Regular cardiac myocyte (primary cell): ENCODE results near the gene GCDH. TPM values are rescaled to one million over a fixed set of nuclear protein-coding genes. Genes with fewer than 3 reads are reported as not detected.

Source experiments
- total RNA-seq: library from RNA; depleted of rRNA; stranded (reverse); fragments of >200 nt; gene quantifications from 2 replicates; pipeline ENCODE4 v1.2.3, GENCODE V29; 2014

The GCDH gene
- total RNA-seq, result 30.4 and 48.3 TPM in 2 replicates

GRCh38 chr19:12890787-12891552 lies at the start of gene GCDH:
Gene GCDH, plus strand, starts transcription at chr19:12891160. Its CDS starts 145 bp downstream, at chr19:12891305.

GRCh38 chr19:12881172-12881808 lies 9.7 kb upstream of the GCDH start, which contains the start of gene DNASE2:
Gene DNASE2, minus strand, starts transcription at chr19:12881449. Its CDS starts 74 bp downstream, at chr19:12881375.

GRCh38 chr19:12886969-12887747 lies 3.8 kb upstream of the GCDH start, which contains the start of gene KLF1:
Gene KLF1, minus strand, starts transcription at chr19:12887201. Its CDS starts 61 bp downstream, at chr19:12887140.

GRCh38 chr19:12933287-12934072 lies 42.5 kb downstream of the GCDH start, which contains the start of gene FARSA:
Gene FARSA, minus strand, starts transcription at chr19:12933711. Its CDS starts 15 bp downstream, at chr19:12933696.

GRCh38 chr19:12937927-12938778 lies 47.2 kb downstream of the GCDH start, which contains the start of gene CALR:
Gene CALR, plus strand, starts transcription at chr19:12938609. Its CDS starts 71 bp downstream, at chr19:12938680.

GRCh38 chr19:12945479-12946091 lies 54.6 kb downstream of the GCDH start, which contains the start of gene RAD23A:
Gene RAD23A, plus strand, starts transcription at chr19:12945862. Its CDS starts 87 bp downstream, at chr19:12945949.

Other genes with a start within 250 kb of the GCDH start
- 13.8 and 32.4 TPM in 2 replicates for gene MAN2B1, start 224.4 kb upstream of the GCDH start, total RNA-seq
- gene WDR83, start 224.4 kb upstream of the GCDH start, total RNA-seq, result 9.9 and 11.3 TPM in 2 replicates
- gene DHPS, start 209.3 kb upstream of the GCDH start, total RNA-seq, result 58.6 and 74.8 TPM in 2 replicates
- gene GNG14, start 203.2 kb upstream of the GCDH start, total RNA-seq, result not detected in 2 replicates
- 3.7 and 7.9 TPM in 2 replicates for gene FBXW9, start 194.5 kb upstream of the GCDH start, total RNA-seq
- gene TNPO2, start 167.2 kb upstream of the GCDH start, total RNA-seq, result 27.0 and 27.1 TPM in 2 replicates
- 121 and 222 TPM in 2 replicates for gene TRIR, start 156.5 kb upstream of the GCDH start, total RNA-seq
- gene GET3, start 153.7 kb upstream of the GCDH start, total RNA-seq, result 79.8 and 154 TPM in 2 replicates
- gene BEST2, start 139.4 kb upstream of the GCDH start, total RNA-seq, result not detected in 2 replicates
- 11.1 and 18.3 TPM in 2 replicates for gene HOOK2, start 115.6 kb upstream of the GCDH start, total RNA-seq
- 78.2 and 101 TPM in 2 replicates for gene JUNB, start 99.7 kb upstream of the GCDH start, total RNA-seq
- gene PRDX2, start 89.4 kb upstream of the GCDH start, total RNA-seq, result 184 and 196 TPM in 2 replicates
- not detected in 2 replicates for gene THSD8, start 89.1 kb upstream of the GCDH start, total RNA-seq
- gene RNASEH2A, start 84.6 kb upstream of the GCDH start, total RNA-seq, result 10.1 and 78.6 TPM in 2 replicates
- not detected in 2 replicates for gene RTBDN, start 56.6 kb upstream of the GCDH start, total RNA-seq
- gene MAST1, start 52.6 kb upstream of the GCDH start, total RNA-seq, result 3.4 TPM in 1 of 2 replicates, not detected in the other
- gene DNASE2, start 9.7 kb upstream of the GCDH start, total RNA-seq, result 7.9 and 28.8 TPM in 2 replicates
- gene KLF1, start 4.0 kb upstream of the GCDH start, total RNA-seq, result not detected in 2 replicates
- 0.19 and 0.28 TPM in 2 replicates for gene SYCE2, start 28.1 kb downstream of the GCDH start, total RNA-seq
- gene FARSA, start 42.6 kb downstream of the GCDH start, total RNA-seq, result 55.8 and 94.5 TPM in 2 replicates
- 1,835 and 1,876 TPM in 2 replicates for gene CALR, start 47.4 kb downstream of the GCDH start, total RNA-seq
- 42.6 and 75.7 TPM in 2 replicates for gene RAD23A, start 54.7 kb downstream of the GCDH start, total RNA-seq
- 13.5 and 41.2 TPM in 2 replicates for gene GADD45GIP1, start 66.1 kb downstream of the GCDH start, total RNA-seq
- not detected in 2 replicates for gene DAND5, start 78.4 kb downstream of the GCDH start, total RNA-seq
- 22.4 and 34.1 TPM in 2 replicates for gene NFIX, start 104.3 kb downstream of the GCDH start, total RNA-seq
- gene LYL1, start 211.7 kb downstream of the GCDH start, total RNA-seq, result 2.5 and 3.3 TPM in 2 replicates
- gene TRMT1, start 225.6 kb downstream of the GCDH start, total RNA-seq, result 41.4 and 43.1 TPM in 2 replicates
- gene NACC1, start 227.1 kb downstream of the GCDH start, total RNA-seq, result 28.5 and 69.6 TPM in 2 replicates